Measurements from ENCODE around the gene FKBP6. TPM values are rescaled to one million over a fixed set of nuclear protein-coding genes. Genes with fewer than 3 reads are reported as not detected.
"Not testable (repeated sequence)": the region's sequence is repeated elsewhere in the genome, so short reads cannot be mapped to it uniquely, and the experiment has no call there.

The FKBP6 gene
- total RNA-seq, 1 donor from 2014 or later = not detected

DNA sequence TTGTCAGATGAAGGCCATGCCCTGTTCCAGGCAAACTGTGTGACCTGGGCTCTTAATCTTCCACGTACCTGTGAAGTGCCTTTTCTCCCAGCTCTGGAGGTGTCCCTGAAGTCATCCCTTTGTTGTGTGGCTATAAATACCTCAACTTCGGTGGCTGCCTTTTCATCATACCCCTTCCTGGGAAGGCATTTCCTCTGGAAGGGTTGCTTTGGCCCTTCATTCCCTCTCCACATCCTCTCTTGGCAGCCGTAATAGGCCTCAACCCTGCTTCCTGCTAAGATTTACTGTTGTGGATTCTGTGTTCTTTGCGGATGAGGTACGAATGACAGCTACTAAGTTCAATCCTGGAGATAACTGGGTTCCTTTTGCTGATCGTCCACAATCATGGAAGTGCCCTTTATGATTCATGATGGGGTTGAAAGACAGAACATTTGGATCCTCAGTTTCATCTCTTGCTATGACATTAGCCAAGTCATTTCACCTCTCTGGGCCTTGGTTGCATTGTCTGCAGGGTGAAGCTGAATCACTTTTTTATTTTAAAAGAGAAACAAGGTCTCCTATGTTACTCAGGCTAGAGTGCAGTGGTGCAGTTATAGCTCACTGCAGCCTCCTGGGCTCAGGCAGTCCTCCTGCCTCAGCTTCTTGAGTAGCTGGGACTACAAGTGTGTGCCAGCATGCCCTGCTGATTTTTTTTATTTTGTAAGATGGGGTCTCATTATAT is 23.6 kb downstream of the FKBP6 start:
- no peaks in the 10 kb centered on the region for H3K9me3 Mint-ChIP-seq
- DNase-seq (ENCODE audit: low spot score) = no peak
- H3K27ac Mint-ChIP-seq = no peak overlapping the region
- H3K4me3 Mint-ChIP-seq = no peak overlapping the region
- peaks cover 2% of the 10 kb centered on the region for H3K27me3 Mint-ChIP-seq (ENCODE audit: insufficient read depth)
- H3K4me1 Mint-ChIP-seq (ENCODE audit: low read depth) = no peaks in the 10 kb centered on the region
- intact Hi-C loops (cut with micrococcal nuclease) = no loop called here
- H3K36me3 Mint-ChIP-seq (ENCODE audit: low read depth) = no peaks in the 10 kb centered on the region

DNA sequence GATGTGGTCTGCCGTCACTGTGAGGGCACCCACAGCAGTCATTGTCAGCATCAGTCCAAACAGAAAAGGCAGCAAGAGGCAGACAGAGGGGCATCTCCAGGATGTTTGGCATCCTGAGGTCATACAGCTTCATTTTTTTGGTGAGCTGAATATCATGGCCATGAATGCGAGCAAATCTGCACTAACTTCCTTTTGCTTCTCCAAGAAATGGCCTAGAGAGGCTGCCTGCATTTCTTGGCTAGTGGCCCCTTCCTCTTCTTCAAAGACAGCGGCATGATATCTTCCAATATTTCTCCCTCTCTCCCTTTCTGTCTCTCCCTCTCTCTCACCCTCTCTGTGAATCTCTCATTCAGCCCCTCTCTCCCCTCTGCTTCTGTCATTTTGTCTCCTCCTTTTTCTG is 24.8 kb downstream of the FKBP6 start:
- Mint-ChIP-seq H3K27ac (no peak overlapping the region), H3K4me3 (no peak overlapping the region), H3K9me3 (no peaks in the 10 kb centered on the region), H3K36me3 (ENCODE audit: low read depth) (no peaks in the 10 kb centered on the region), H3K4me1 (ENCODE audit: low read depth) (no peaks in the 10 kb centered on the region), H3K27me3 (ENCODE audit: insufficient read depth) (peaks cover 2% of the 10 kb centered on the region)
- DNase-seq (ENCODE audit: low spot score) = no peak
- intact Hi-C loops (cut with micrococcal nuclease) = no loop called here

DNA sequence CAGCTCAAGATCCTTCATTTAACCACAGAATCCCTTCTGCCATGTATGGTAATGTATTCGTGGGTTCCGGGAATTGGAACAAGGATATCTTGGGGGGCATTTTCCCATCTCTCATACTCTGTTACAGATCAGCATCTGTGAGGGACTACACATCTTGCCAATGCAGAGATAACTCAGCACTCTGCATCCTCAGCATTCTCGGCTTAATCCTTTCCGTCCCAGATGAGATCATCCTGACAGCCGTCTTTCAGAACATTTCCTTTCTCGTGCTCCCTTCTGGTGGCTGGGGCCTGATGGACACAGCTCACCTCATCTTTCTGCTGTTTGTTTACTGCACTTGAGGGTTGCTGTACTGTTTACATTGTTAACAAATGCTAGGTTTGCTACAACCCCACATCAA is 25.3 kb downstream of the FKBP6 start:
- Mint-ChIP-seq H3K27ac (no peak overlapping the region), H3K4me3 (no peak overlapping the region), H3K9me3 (no peaks in the 10 kb centered on the region), H3K36me3 (ENCODE audit: low read depth) (no peaks in the 10 kb centered on the region), H3K27me3 (ENCODE audit: insufficient read depth) (peaks cover 2% of the 10 kb centered on the region), H3K4me1 (ENCODE audit: low read depth) (no peaks in the 10 kb centered on the region)
- DNase-seq (ENCODE audit: low spot score) = no peak
- intact Hi-C loops (cut with micrococcal nuclease) = no loop called here

DNA sequence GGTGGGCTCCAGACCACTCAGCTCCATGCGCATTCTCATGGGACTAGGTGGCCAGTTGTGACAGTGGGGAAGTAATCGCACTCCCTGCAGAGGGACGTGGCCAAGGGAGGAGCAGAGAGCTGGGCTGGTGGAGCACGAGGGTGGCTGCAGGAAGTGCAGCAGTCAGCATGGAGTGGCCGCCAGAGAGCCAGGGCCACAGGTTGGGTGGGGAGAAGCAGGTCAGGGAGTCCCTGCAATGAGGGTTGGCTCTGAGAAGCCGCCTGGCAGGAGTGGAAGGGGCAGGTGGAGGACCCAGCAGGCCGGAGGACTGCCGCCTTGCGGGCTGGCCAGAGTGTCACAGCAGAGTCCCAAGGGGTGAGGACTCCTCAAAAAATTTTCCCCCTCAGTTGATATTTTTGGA is 26.2 kb downstream of the FKBP6 start:
- intact Hi-C loops (cut with micrococcal nuclease) = no loop called here
- peaks cover 2% of the 10 kb centered on the region for H3K27me3 Mint-ChIP-seq (ENCODE audit: insufficient read depth)
- no peak overlapping the region for H3K27ac Mint-ChIP-seq
- no peaks in the 10 kb centered on the region for H3K9me3 Mint-ChIP-seq
- no peaks in the 10 kb centered on the region for H3K4me1 Mint-ChIP-seq (ENCODE audit: low read depth)
- H3K36me3 Mint-ChIP-seq (ENCODE audit: low read depth) = no peaks in the 10 kb centered on the region
- DNase-seq (ENCODE audit: low spot score) = no peak
- H3K4me3 Mint-ChIP-seq = no peak overlapping the region

DNA sequence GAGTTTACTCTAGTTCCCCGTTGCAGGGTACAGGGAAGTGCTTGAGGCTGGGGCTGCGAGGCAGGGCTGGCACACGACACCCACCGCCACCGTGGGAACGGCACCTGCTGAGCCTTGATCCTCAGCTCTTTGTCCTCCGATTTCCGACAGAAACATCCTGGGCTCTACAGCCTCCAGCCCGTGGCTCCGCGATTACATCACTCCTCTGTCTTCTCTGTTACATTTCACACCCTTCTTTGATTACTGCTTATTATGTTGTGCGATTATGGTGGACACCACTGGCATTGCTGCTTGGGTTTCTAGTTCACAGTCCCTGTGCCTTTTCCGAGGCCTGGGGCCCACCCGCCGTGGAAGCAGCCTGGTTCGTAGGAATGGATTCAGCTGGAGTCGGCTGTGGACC is 26.9 kb downstream of the FKBP6 start:
- intact Hi-C loops (cut with micrococcal nuclease) = no loop called here
- H3K9me3 Mint-ChIP-seq = no peaks in the 10 kb centered on the region
- no peaks in the 10 kb centered on the region for H3K36me3 Mint-ChIP-seq (ENCODE audit: low read depth)
- peaks cover 2% of the 10 kb centered on the region for H3K27me3 Mint-ChIP-seq (ENCODE audit: insufficient read depth)
- H3K4me3 Mint-ChIP-seq = no peak overlapping the region
- DNase-seq (ENCODE audit: low spot score) = no peak
- H3K4me1 Mint-ChIP-seq (ENCODE audit: low read depth) = no peaks in the 10 kb centered on the region
- no peak overlapping the region for H3K27ac Mint-ChIP-seq

DNA sequence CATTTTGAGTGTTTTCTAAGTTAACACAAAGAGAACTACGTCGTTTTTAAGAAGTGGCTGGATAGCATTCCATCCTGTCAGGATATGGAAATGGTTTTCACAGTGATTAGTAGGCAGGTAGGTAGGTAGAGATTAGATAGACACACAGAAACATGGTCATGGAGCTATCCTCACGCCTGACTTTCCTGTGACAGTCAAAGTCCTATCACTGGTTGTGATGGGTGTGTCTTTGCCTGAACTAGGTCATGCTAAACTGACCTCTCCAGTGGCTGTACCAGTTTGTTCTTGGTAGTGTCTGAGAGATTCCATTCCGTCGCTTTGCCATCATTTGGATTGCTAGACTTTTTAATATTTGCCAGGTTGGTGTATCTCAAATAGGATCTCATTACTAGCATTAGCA is 28.2 kb downstream of the FKBP6 start:
- no peak overlapping the region for H3K4me3 Mint-ChIP-seq
- no peaks in the 10 kb centered on the region for H3K4me1 Mint-ChIP-seq (ENCODE audit: low read depth)
- H3K27ac Mint-ChIP-seq = no peak overlapping the region
- no peak for DNase-seq (ENCODE audit: low spot score)
- intact Hi-C loops (cut with micrococcal nuclease) = no loop called here
- no peaks in the 10 kb centered on the region for H3K9me3 Mint-ChIP-seq
- peaks cover 2% of the 10 kb centered on the region for H3K27me3 Mint-ChIP-seq (ENCODE audit: insufficient read depth)
- no peaks in the 10 kb centered on the region for H3K36me3 Mint-ChIP-seq (ENCODE audit: low read depth)

DNA sequence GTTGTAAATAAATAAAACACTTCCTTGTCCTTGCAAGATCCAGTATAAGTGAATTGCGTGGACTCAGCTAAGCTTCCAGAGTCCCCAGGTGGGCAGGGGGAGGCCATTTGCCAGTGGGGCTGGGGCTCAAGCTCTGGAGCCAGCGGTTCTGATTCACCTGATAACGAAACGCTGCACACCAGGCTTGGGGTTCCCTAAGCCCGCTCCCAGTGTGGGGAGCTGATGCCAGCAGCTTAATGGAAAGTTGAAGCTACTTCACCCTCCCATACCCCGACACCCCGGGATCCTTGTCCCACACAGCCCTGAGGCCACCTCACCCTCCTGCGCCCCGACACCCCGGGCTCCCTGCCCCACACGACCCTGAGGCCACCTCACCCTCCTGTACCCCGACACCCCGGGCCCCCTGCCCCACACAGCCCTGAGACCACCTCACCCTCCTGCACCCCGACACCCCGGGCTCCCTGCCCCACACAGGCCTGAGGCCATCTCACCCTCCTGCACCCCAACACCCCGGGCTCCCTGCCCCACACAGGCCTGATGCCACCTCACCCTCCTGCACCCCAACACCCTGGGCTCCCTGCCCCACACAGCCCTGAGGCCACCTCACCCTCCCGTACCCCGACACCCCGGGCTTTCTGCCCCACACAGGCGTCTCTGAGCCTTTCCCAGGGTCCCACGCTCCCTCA is 30.8 kb downstream of the FKBP6 start:
- Mint-ChIP-seq H3K36me3 (ENCODE audit: low read depth) (no peaks in the 10 kb centered on the region), H3K4me1 (ENCODE audit: low read depth) (no peaks in the 10 kb centered on the region), H3K4me3 (no peak overlapping the region), H3K27ac (no peak overlapping the region), H3K9me3 (no peaks in the 10 kb centered on the region), H3K27me3 (ENCODE audit: insufficient read depth) (peaks cover 2% of the 10 kb centered on the region)
- intact Hi-C loops (cut with micrococcal nuclease) = no loop called here
- DNase-seq (ENCODE audit: low spot score) = no peak

DNA sequence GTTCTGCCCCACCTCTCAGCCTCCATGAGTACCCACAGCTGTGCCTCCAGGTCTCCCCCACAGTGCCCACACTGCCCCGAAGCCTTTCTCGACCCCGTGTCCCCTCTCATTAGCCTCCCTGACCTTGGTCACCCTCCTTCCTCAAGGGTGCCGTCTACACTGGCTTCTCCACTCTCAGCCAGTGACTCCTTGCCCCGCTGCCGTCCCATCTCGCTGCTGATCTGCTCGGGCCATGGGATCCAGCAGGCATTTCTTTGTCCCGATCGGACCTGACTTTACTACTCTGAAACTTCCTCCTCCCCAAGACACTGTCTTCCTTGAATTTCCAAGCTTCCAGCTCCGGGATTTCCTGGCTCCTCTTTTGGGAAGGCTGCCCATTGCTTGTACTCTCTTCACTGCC is 31.3 kb downstream of the FKBP6 start:
- Mint-ChIP-seq H3K4me3 (no peak overlapping the region), H3K36me3 (ENCODE audit: low read depth) (no peaks in the 10 kb centered on the region), H3K27me3 (ENCODE audit: insufficient read depth) (peaks cover 2% of the 10 kb centered on the region), H3K27ac (no peak overlapping the region), H3K4me1 (ENCODE audit: low read depth) (no peaks in the 10 kb centered on the region), H3K9me3 (no peaks in the 10 kb centered on the region)
- no peak for DNase-seq (ENCODE audit: low spot score)
- intact Hi-C loops (cut with micrococcal nuclease) = no loop called here

DNA sequence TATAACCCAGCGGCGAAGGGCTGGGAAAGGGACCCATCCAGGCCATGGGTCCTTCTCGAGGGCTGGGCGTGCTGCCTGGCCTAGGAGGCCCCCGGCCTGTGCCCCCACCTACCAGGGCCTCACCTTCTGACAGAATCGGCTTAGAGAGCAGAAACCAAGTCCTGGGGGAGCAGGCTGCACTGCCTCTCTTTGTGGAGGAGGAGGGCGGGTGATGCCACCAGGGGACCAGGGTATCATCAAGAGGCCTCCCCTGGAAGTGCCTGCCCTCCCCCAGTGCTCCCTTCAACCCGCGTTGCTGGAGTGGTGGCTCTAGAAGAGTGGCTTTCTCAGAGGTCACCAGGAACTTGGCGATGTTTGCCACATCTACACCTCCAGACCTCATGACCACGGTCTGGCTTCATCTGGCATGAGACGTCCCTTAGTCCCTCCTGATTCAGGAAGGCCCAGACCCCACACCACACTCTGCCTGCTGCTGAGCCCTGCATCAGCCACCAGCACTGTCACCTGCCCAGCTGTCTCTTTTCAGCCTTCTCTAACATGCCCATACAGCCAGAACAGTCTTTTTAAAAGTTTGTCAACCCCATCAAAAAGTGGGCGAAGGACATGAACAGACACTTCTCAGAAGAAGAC is 31.9 kb downstream of the FKBP6 start:
- intact Hi-C loops (cut with micrococcal nuclease) = no loop called here
- no peaks in the 10 kb centered on the region for H3K4me1 Mint-ChIP-seq (ENCODE audit: low read depth)
- H3K27me3 Mint-ChIP-seq (ENCODE audit: insufficient read depth) = peaks cover 2% of the 10 kb centered on the region
- H3K4me3 Mint-ChIP-seq = no peak overlapping the region
- no peaks in the 10 kb centered on the region for H3K36me3 Mint-ChIP-seq (ENCODE audit: low read depth)
- no peak overlapping the region for H3K27ac Mint-ChIP-seq
- H3K9me3 Mint-ChIP-seq = no peaks in the 10 kb centered on the region
- no peak for DNase-seq (ENCODE audit: low spot score)

DNA sequence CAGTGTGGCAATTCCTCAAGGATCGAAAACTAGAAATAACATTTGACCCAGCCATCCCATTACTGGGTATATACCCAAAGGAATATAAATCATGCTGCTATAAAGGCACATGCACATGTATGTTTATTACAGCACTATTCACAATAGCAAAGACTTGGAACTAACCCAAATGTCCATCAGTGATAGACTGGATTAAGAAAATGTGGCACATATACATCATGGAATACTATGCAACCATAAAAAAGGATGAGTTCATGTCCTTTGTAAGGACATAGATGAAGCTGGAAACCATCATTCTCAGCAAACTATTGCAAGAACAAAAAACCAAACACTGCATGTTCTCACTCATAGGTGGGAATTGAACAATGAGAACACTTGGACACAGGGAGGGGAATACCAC is 32.6 kb downstream of the FKBP6 start:
- H3K4me1 Mint-ChIP-seq (ENCODE audit: low read depth); DNase-seq (ENCODE audit: low spot score); H3K9me3 Mint-ChIP-seq; H3K27ac Mint-ChIP-seq; H3K36me3 Mint-ChIP-seq (ENCODE audit: low read depth); H3K4me3 Mint-ChIP-seq; intact Hi-C loops (cut with micrococcal nuclease); H3K27me3 Mint-ChIP-seq (ENCODE audit: insufficient read depth): not testable (repeated sequence)

DNA sequence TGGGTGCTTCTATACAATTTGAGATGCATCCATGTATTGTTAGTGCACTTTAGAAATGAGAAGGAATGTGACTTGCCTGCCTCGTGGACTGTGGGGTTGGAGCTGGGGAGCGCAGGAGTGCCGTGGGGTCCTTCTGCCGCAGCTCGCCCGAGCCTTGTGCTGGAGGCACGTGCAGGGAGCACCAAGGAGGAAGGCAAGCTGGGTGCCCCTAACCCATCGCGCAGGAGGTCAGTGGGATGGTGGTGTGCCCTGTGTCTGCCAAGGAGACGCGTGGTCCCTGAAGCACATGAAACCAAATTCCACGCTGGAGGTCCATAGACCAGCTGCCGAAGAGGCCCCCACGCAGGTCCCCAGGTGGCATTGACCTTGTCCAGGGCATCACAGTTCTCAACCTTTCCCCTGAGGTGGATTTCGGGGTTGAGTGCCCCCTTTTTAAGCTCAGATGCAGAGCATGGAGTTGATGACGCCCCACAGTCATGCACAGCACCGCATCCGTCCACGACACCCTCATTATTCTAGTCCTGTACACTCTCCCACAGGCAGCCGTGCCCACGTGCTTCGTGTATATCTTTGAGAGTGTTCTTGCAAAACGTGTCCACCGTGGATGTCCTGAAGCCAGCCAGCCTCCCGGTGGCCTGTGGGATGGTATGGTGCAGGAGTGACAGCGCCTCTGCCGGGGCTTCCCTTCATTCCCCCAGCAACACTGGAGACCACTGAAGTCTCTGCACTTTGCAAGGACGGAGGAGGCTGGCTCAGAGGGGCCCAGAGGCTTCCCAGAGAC is 35.5 kb downstream of the FKBP6 start:
- Mint-ChIP-seq H3K4me3 (no peak overlapping the region), H3K9me3 (no peaks in the 10 kb centered on the region), H3K36me3 (ENCODE audit: low read depth) (no peaks in the 10 kb centered on the region), H3K4me1 (ENCODE audit: low read depth) (no peaks in the 10 kb centered on the region), H3K27me3 (ENCODE audit: insufficient read depth) (no peaks in the 10 kb centered on the region), H3K27ac (no peak overlapping the region)
- intact Hi-C loops (cut with micrococcal nuclease) = no loop called here
- no peak for DNase-seq (ENCODE audit: low spot score)

DNA sequence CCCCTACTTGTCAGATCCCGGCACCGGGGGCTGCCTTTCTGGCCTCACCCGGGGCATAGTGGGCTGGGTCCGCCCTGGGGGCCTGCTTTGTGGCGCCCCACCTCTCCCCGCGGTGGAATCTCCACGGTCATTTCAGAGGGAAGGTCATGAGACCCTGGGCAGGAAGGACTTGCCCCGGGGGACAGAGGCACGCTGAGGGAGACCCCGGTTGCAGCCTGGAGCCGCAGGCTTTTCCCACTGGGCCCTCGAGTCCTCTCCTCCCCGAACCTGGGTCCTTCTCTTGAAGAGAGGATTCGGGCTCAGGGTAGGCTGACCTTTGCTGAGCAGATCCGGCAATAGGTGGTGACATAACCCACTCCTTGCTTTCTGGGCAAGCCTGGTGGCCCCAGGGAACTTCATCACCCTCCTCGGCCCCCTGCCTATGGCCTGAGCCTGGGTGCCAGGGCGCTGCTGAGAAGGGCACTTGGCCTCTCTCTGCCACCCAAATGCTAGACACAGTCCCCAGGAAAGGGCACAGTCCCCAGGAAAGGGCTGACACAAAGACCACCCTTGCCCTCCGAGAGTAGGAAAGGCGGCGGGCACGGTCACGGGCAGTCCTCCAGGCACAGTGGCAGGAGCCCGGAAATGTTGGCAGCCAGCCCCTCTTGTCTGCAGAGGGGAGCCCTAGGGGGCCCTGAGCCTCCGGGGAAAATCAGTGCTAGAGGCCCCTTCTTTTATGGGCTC is 36.2 kb downstream of the FKBP6 start:
- intact Hi-C loops (cut with micrococcal nuclease) = no loop called here
- Mint-ChIP-seq H3K36me3 (ENCODE audit: low read depth) (no peaks in the 10 kb centered on the region), H3K4me3 (no peak overlapping the region), H3K27me3 (ENCODE audit: insufficient read depth) (no peaks in the 10 kb centered on the region), H3K4me1 (ENCODE audit: low read depth) (no peaks in the 10 kb centered on the region), H3K27ac (no peak overlapping the region), H3K9me3 (no peaks in the 10 kb centered on the region)
- DNase-seq (ENCODE audit: low spot score) = no peak
